Common myeloid progenitor, CD34-positive (primary cell): Measurements from ENCODE around the gene RLF.

Experiments
- CTCF ChIA-PET: fragments of 350-600 bp; sonication (Branson Sonifier 250); formaldehyde crosslinking; loops from one replicate; lab custom pipeline; 2021; ENCODE audit warnings: antibody characterized with exemption; lab: Charles Lee
- POLR2A ChIA-PET: fragments of 350-600 bp; sonication (Branson Sonifier 250); formaldehyde crosslinking; loops from one replicate; lab custom pipeline; 2021; ENCODE audit warnings: antibody characterized with exemption; lab: Charles Lee
- DNase-seq, 3 donors: peaks; one replicate each; pipeline versions ENCODE4 v3.0.0 to v3.0.0-alpha.2; 2013
- H3K27ac ChIP-seq, 2 experiments: 1 replicate in 1 of 2; 2 replicates in 1 of 2; pipeline ENCODE4 v1.7.0; 2013; ENCODE audit warnings: inconsistent platforms in 2 of 2, low read length in 2 of 2, mild to moderate bottlenecking in 2 of 2, low read depth in 1 of 2, moderate library complexity in 1 of 2; ENCODE audit not compliant: severe bottlenecking in 2 of 2, insufficient read depth in 1 of 2, poor library complexity in 1 of 2
- H3K27me3 ChIP-seq, 5 experiments: replicated peaks in 2 of 5; 1 replicate in 3 of 5; 2 replicates in 2 of 5; pipeline versions ENCODE4 v1.6.1 to v1.7.0; 2013; ENCODE audit warnings: low read length in 4 of 5, mild to moderate bottlenecking in 2 of 5, moderate library complexity in 2 of 5, inconsistent platforms in 1 of 5; ENCODE audit not compliant: insufficient read depth in 5 of 5, control insufficient read depth in 4 of 5
- H3K36me3 ChIP-seq, 4 experiments: 1 replicate in 2 of 4; 2 replicates in 2 of 4; pipeline versions ENCODE4 v1.6.1 to v1.7.0; 2013; ENCODE audit warnings: low read length in 3 of 4, control low read depth in 1 of 4, mild to moderate bottlenecking in 1 of 4; ENCODE audit not compliant: control insufficient read depth in 4 of 4, insufficient read depth in 4 of 4
- H3K4me1 ChIP-seq, 4 experiments: 1 replicate in 3 of 4; 2 replicates in 1 of 4; pipeline versions ENCODE4 v1.6.1 to v1.7.1; 2013; ENCODE audit warnings: low read length in 3 of 4, mild to moderate bottlenecking in 3 of 4, control low read depth in 1 of 4, inconsistent platforms in 1 of 4, moderate library complexity in 1 of 4; ENCODE audit not compliant: control insufficient read depth in 4 of 4, insufficient read depth in 4 of 4; ENCODE audit errors: control extremely low read depth in 1 of 4
- H3K4me3 ChIP-seq, 7 experiments: 1 replicate in 4 of 7; 2 replicates in 3 of 7; pipeline versions ENCODE4 v1.5.1 to v1.7.0; 2013; ENCODE audit warnings: mild to moderate bottlenecking in 7 of 7, low read length in 6 of 7, moderate library complexity in 6 of 7, inconsistent platforms in 2 of 7, low read depth in 2 of 7, control low read depth in 1 of 7; ENCODE audit not compliant: insufficient read depth in 4 of 7, control insufficient read depth in 1 of 7; ENCODE audit errors: extremely low read depth in 1 of 7
- H3K9me3 ChIP-seq, 5 experiments: 1 replicate in 4 of 5; 2 replicates in 1 of 5; pipeline versions ENCODE4 v1.6.1 to v1.7.1; 2013; ENCODE audit warnings: low read length in 4 of 5, mild to moderate bottlenecking in 2 of 5, inconsistent platforms in 1 of 5, low read depth in 1 of 5, moderate library complexity in 1 of 5; ENCODE audit not compliant: control insufficient read depth in 4 of 5, insufficient read depth in 2 of 5; ENCODE audit errors: control extremely low read depth in 1 of 5
- WGBS: methylation state at CpG from one replicate; pipeline ENCODE4 v1.1.5; 2013; ENCODE audit not compliant: insufficient coverage; 5-methylcytosine and 5-hydroxymethylcytosine counted together

Gene RLF

GRCh38 chr1:40224040-40224439, 62.9 kb downstream of the RLF start:
- Histone ChIP-seq H3K4me3 (no peak overlapping the region), H3K36me3 (peaks cover 6 to 15% (median 10%) of the 10 kb centered on the region in 4 experiments), H3K27me3 (no peaks in the 10 kb centered on the region), H3K4me1 (no peaks in the 10 kb centered on the region), H3K9me3 (no peaks in the 10 kb centered on the region), H3K27ac (no peak overlapping the region)
- WGBS: 100% methylated on average over 4 of the region's 6 CpGs
- CTCF ChIA-PET: interaction anchor here (0.6 to 2.1 kb wide), 5 partner anchors 12 to 115 kb away, joined by 3 to 5 read pairs (median 3); no protein-coding TSS in a partner anchor
- no peak for DNase-seq
- POLR2A ChIA-PET: interaction anchor here (0.6 kb wide), 1 partner anchor 27 kb away, joined by 4 read pairs; no protein-coding TSS in a partner anchor

DNA sequence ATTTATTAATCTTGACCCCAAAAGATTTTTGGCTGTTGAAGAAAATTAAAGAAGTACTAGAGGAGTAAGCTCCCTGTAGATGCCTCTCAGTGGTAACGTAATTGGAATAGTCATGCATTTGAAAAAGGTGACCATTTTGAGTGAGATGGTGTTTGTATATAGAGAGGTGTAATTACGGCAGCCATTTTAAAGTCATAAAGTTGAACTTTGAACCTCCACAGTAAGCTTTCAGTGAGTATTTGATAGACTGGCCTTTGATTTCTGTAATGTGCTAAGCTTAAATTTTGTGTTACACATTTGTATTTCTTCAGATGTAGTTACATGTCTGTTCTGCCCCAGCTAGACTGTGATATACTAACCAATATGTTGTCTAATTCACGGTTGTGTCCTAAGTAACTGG, 65.0 kb downstream of the RLF start:
- CTCF ChIA-PET: interaction anchor here (0.8 to 3.5 kb wide), 6 partner anchors 13 to 185 kb away, joined by 3 to 13 read pairs (median 4); no protein-coding TSS in a partner anchor
- no peaks in the 10 kb centered on the region for H3K9me3 ChIP-seq
- peaks cover 2 to 18% (median 11%) of the 10 kb centered on the region in 4 experiments for H3K36me3 ChIP-seq
- H3K27me3 ChIP-seq: no peaks in the 10 kb centered on the region
- WGBS: 94% methylated on average over 2 of the region's 3 CpGs
- H3K27ac ChIP-seq: no peak overlapping the region
- POLR2A ChIA-PET: interaction anchor here (0.6 kb wide), 1 partner anchor 47 kb away, joined by 4 read pairs; no protein-coding TSS in a partner anchor
- H3K4me1 ChIP-seq: no peaks in the 10 kb centered on the region
- DNase-seq: no peak
- H3K4me3 ChIP-seq: no peak overlapping the region

DNA sequence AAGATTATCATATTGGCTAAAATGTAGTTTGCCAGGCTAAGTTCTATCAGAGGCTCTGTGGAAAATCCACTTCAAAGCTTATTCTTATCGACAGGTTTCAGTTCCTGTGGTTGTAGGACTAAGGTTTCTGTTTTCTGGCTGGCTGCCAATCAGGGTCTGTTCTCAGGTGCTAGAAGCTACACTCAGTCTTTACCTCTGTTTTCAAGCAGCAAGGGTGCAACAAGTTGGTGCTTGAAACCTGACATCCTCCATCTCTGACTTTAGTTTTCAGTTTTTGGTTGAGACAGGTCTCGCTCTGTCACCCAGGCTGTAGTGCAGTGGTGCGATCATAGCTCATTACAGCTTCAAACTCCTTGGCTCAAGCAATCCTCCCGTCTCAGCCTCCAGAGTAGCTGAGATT, 71.3 kb downstream of the RLF start:
- ChIA-PET POLR2A (no interaction called here), CTCF (no interaction called here)
- Histone ChIP-seq H3K27me3 (no peaks in the 10 kb centered on the region), H3K9me3 (no peaks in the 10 kb centered on the region), H3K4me3 (no peak overlapping the region), H3K27ac (no peak overlapping the region), H3K36me3 (peaks cover 16 to 62% (median 40%) of the 10 kb centered on the region in 4 experiments), H3K4me1 (no peaks in the 10 kb centered on the region)
- WGBS: 100% methylated on average over 2 of the region's 4 CpGs
- no peak for DNase-seq

DNA sequence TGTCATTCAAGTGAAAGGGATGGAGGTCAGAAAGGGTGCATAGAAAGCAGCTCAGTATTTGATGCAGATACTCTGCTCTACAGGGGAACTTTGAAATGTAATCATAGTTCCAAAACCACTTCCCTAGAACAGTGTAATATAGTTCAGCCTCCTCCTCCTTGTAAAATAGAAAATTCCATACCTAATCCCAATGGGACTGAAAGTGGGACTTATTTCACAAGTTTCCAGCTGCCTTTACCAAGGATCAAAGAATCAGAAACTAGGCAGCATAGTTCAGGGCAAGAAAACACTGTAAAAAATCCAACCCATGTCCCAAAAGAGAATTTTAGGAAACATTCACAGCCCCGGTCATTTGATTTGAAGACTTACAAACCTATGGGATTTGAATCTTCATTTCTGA, 78.4 kb downstream of the RLF start:
- CTCF ChIA-PET: interaction anchor here (1.1 to 2.1 kb wide), 4 partner anchors 10 to 39 kb away, joined by 3 to 7 read pairs (median 4); no protein-coding TSS in a partner anchor
- no peaks in the 10 kb centered on the region for H3K4me1 ChIP-seq
- WGBS: no CpG with 5 or more reads among the region's 1 CpG
- DNase-seq: no peak
- H3K36me3 ChIP-seq: peaks cover 6 to 44% (median 28%) of the 10 kb centered on the region in 4 experiments
- POLR2A ChIA-PET: no interaction called here
- no peaks in the 10 kb centered on the region for H3K9me3 ChIP-seq
- no peaks in the 10 kb centered on the region for H3K27me3 ChIP-seq
- no peak overlapping the region for H3K4me3 ChIP-seq
- H3K27ac ChIP-seq: no peak overlapping the region

GRCh38 chr1:40240390-40240789, 79.2 kb downstream of the RLF start:
- CTCF ChIA-PET: interaction anchor here (1.7 to 2.1 kb wide), 3 partner anchors 16 to 40 kb away, joined by 4 to 7 read pairs (median 5); no protein-coding TSS in a partner anchor
- POLR2A ChIA-PET: interaction anchor here (0.6 kb wide), 2 partner anchors 16 to 40 kb away, joined by 3 to 7 read pairs; no protein-coding TSS in a partner anchor
- no peaks in the 10 kb centered on the region for H3K4me1 ChIP-seq
- H3K9me3 ChIP-seq: no peaks in the 10 kb centered on the region
- H3K4me3 ChIP-seq: no peak overlapping the region
- H3K27me3 ChIP-seq: no peaks in the 10 kb centered on the region
- peaks cover 6 to 42% (median 25%) of the 10 kb centered on the region in 4 experiments for H3K36me3 ChIP-seq
- no peak for DNase-seq
- H3K27ac ChIP-seq: no peak overlapping the region
- no CpG with 5 or more reads among the region's 2 CpGs for whole genome bisulfite sequencing

- no peak overlapping the region for H3K4me3 ChIP-seq
- no peak overlapping the region for H3K27ac ChIP-seq
- no peaks in the 10 kb centered on the region for H3K4me1 ChIP-seq
- WGBS: 91% methylated on average over 1 of the region's 1 CpG
- no peaks in the 10 kb centered on the region for H3K9me3 ChIP-seq
- peaks cover 6 to 32% (median 18%) of the 10 kb centered on the region in 4 experiments for H3K36me3 ChIP-seq
- CTCF ChIA-PET: interaction anchor here (0.6 to 2.1 kb wide), 4 partner anchors 15 to 52 kb away, joined by 3 to 5 read pairs (median 3); no protein-coding TSS in a partner anchor
- no peaks in the 10 kb centered on the region for H3K27me3 ChIP-seq
- peak in 2 of 3 donors; percentile 11 to 26 for DNase-seq
- POLR2A ChIA-PET: no interaction called here
Measured at GRCh38 chr1:40241362-40241761, 80.2 kb downstream of the RLF start.

GRCh38 chr1:40243351-40243750, 82.2 kb downstream of the RLF start:
- CTCF ChIA-PET: no interaction called here
- H3K27ac ChIP-seq: no peak overlapping the region
- no peaks in the 10 kb centered on the region for H3K4me1 ChIP-seq
- no CpG with 5 or more reads among the region's 2 CpGs for WGBS
- H3K4me3 ChIP-seq: no peak overlapping the region
- no peaks in the 10 kb centered on the region for H3K9me3 ChIP-seq
- DNase-seq: no peak
- POLR2A ChIA-PET: interaction anchor here (0.7 kb wide), 1 partner anchor 556 kb away, joined by 4 read pairs; no protein-coding TSS in a partner anchor
- peaks cover 0 to 12% (median 2%) of the 10 kb centered on the region in 4 experiments for H3K36me3 ChIP-seq
- no peaks in the 10 kb centered on the region for H3K27me3 ChIP-seq
